Esophagus squamous epithelium (tissue), 5 donors: ENCODE results near the gene TWIST2. TPM values are rescaled to one million over a fixed set of nuclear protein-coding genes. Genes with fewer than 3 reads are reported as not detected.
A peak's percentile ranks its signal among the peaks of the same experiment; 100 is the strongest.

Source experiments
- DNase-seq: peaks from one replicate; lab custom pipeline; 2025; lab: John Stamatoyannopoulos, UW
- H3K27ac ChIP-seq, 4 donors: fragments of 200-600 bp; sonication (generic); one replicate each; pipeline ENCODE4 v1.5.1; 2016 to 2019; ENCODE audit warnings: mild to moderate bottlenecking in 1 of 4
- H3K27me3 ChIP-seq, 4 donors: fragments of 200-600 bp; sonication (generic); 1 replicate in 3 of 4; 2 replicates in 1 of 4; pipeline versions ENCODE4 v1.5.1 to v1.6.0; 2017 to 2021; ENCODE audit warnings: antibody characterized with exemption in 1 of 4
- H3K36me3 ChIP-seq, 3 donors: fragments of 200-600 bp; sonication (generic); one replicate each; pipeline ENCODE4 v1.5.1; 2016 to 2019
- H3K4me1 ChIP-seq, 3 donors: fragments of 200-600 bp; sonication (generic); one replicate each; pipeline ENCODE4 v1.5.1; 2017 to 2019
- H3K4me3 ChIP-seq, 4 donors: fragments of 200-600 bp; sonication (generic); 1 replicate in 3 of 4; 2 replicates in 1 of 4; pipeline ENCODE4 v1.5.1; 2016 to 2019; ENCODE audit warnings: mild to moderate bottlenecking in 2 of 4, moderate library complexity in 1 of 4
- H3K9me3 ChIP-seq, 3 donors: fragments of 200-600 bp; sonication (generic); one replicate each; pipeline ENCODE4 v1.5.1; 2016 to 2019
- CTCF ChIP-seq, 6 experiments: fragments of 450-650 bp in 4 of 6; fragments of 200-600 bp in 2 of 6; sonication (generic) in 2 of 6; IDR thresholded peaks; one replicate each; pipeline ENCODE4 v1.5.1; 2016 to 2019; ENCODE audit warnings: antibody characterized with exemption in 6 of 6, mild to moderate bottlenecking in 4 of 6, moderate library complexity in 4 of 6
- POLR2A ChIP-seq, 4 donors: fragments of 450-650 bp; IDR thresholded peaks; one replicate each; pipeline ENCODE4 v1.6.1; 2017; ENCODE audit warnings: antibody characterized with exemption in 4 of 4, mild to moderate bottlenecking in 4 of 4, moderate library complexity in 3 of 4
- WGBS, 2 donors: methylation state at CpG; one replicate each; pipeline ENCODE4 v1.1.5; 2018; 5-methylcytosine and 5-hydroxymethylcytosine counted together
- intact Hi-C: fragments of 100-400 bp; cut with DNase I; formaldehyde crosslinking; loops from one replicate; pipeline ENCODE4 v1.15.0; 2022
- total RNA-seq, 4 donors: library from RNA; depleted of rRNA; stranded (reverse); fragments of >200 nt; gene quantifications; one replicate each; pipeline ENCODE4 v1.1.0, GENCODE V29; 2016
- donor health status: DM: yes; HTN: yes; CAD: no.

Gene TWIST2
- total RNA-seq, 4 donors from 2014 or later, result 3.1 to 33.0 (median 4.9) TPM

DNA sequence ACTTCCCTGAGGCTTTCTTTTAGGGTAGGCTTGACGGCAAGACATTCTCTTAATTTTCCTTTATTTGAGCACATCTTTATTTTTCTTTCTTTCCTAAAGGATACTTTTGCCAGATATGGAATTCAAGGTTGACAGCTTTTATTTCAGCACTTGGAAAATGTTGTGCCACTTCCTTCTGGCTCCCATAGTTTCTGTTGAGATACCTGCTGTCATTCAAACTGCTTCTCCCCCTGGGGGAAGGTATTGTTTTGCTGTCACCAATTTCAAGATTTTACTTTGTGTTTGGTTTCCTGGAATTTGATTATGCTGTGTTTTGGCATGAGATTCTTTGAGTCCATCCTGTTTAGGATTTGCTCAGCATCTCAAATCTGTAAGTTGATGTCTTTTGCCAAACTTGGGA lies 39.1 kb upstream of the TWIST2 start:
- no peak overlapping the region for H3K27ac ChIP-seq
- H3K4me3 ChIP-seq, result no peak overlapping the region
- H3K4me1 ChIP-seq, result no peaks in the 10 kb centered on the region
- peaks cover 0 to 12% (median 9%) of the 10 kb centered on the region in 3 donors for H3K9me3 ChIP-seq
- no peak for TF ChIP-seq POLR2A (IDR thresholded peaks at IDR 0.05)
- TF ChIP-seq CTCF (IDR thresholded peaks at IDR 0.05), result no peak
- DNase-seq, result no peak
- H3K36me3 ChIP-seq, result no peaks in the 10 kb centered on the region
- 88 to 91% methylated on average over 1 of the region's 1 CpG for WGBS, 2 donors
- peaks cover 0 to 8% (median 0%) of the 10 kb centered on the region in 4 donors for H3K27me3 ChIP-seq
- intact Hi-C loops, result no loop called here

DNA sequence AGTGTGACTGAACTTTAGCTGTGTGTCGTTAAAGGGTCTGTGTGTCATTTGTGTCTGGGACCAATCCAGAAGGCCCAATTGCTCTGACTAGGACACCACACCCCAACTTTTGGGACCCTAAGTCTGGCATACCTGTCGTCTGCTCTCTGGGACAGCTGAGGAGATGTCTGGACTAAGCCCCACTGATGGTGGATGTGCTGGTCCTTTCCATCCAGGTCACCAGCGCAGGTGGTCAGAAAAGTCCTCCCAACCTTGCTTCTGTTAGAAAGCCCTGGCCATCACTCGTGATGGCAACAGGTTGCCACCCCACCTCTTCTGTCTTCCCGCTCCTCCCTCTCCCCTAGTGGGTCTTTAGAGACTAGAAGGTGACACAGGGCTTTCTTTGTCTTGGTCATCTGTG lies 37.6 kb upstream of the TWIST2 start:
- Histone ChIP-seq H3K36me3 (no peaks in the 10 kb centered on the region), H3K9me3 (peaks cover 0 to 12% (median 9%) of the 10 kb centered on the region in 3 donors), H3K27me3 (peaks cover 0 to 21% (median 0%) of the 10 kb centered on the region in 4 donors), H3K4me3 (no peak overlapping the region), H3K4me1 (no peaks in the 10 kb centered on the region), H3K27ac (no peak overlapping the region)
- intact Hi-C loops, result no loop called here
- TF ChIP-seq POLR2A (IDR thresholded peaks at IDR 0.05) (no peak), CTCF (IDR thresholded peaks at IDR 0.05) (no peak)
- WGBS, 2 donors, result 68 to 76% methylated on average over 4 to 5 of the region's 5 CpGs
- no peak for DNase-seq

GRCh38 chr2:238811293-238811692 lies 36.6 kb upstream of the TWIST2 start:
- no peak for DNase-seq
- intact Hi-C loops, result no loop called here
- H3K4me1 ChIP-seq, result no peaks in the 10 kb centered on the region
- TF ChIP-seq CTCF (IDR thresholded peaks at IDR 0.05) (no peak), POLR2A (IDR thresholded peaks at IDR 0.05) (no peak)
- no peak overlapping the region for H3K4me3 ChIP-seq
- H3K9me3 ChIP-seq, result peaks cover 0 to 12% (median 9%) of the 10 kb centered on the region in 3 donors
- peak overlapping the region in 1 of 4 donors; percentile 14 for H3K27ac ChIP-seq
- H3K36me3 ChIP-seq, result no peaks in the 10 kb centered on the region
- 66 to 67% methylated on average over 4 of the region's 4 CpGs for WGBS, 2 donors
- peaks cover 0 to 29% (median 0%) of the 10 kb centered on the region in 4 donors for H3K27me3 ChIP-seq

- WGBS, 2 donors, result 68 to 75% methylated on average over 5 of the region's 5 CpGs
- peak overlapping the region in 1 of 4 donors; percentile 14 for H3K27ac ChIP-seq
- peaks cover 0 to 12% (median 9%) of the 10 kb centered on the region in 3 donors for H3K9me3 ChIP-seq
- TF ChIP-seq CTCF (IDR thresholded peaks at IDR 0.05), result no peak
- no peak for TF ChIP-seq POLR2A (IDR thresholded peaks at IDR 0.05)
- no peaks in the 10 kb centered on the region for H3K36me3 ChIP-seq
- no peak overlapping the region for H3K4me3 ChIP-seq
- H3K27me3 ChIP-seq, result peaks cover 0 to 33% (median 0%) of the 10 kb centered on the region in 4 donors
- H3K4me1 ChIP-seq, result no peaks in the 10 kb centered on the region
- DNase-seq, result no peak
- intact Hi-C loops, result no loop called here
These were observed 36.1 kb upstream of the TWIST2 start for GRCh38 chr2:238811759-238812158.

DNA sequence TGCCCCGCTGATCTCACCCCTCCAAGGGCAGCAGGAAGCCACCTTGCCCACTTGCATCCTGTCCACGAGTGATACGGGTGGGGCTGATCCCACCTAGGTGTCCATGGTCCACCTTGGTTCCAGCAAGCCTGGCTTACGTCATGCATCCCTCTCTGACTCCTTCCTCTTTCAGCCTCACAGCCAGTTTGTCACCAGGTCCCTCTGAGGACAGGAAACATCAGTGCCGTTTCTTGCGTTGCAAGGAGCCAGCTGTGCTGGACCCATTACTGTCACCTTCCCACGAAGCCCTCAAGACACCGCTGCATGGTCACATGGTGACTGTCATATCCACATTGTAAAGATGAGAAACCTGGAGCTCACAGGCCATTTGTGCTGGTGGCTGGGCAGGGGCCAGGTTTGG lies 34.8 kb upstream of the TWIST2 start:
- H3K27me3 ChIP-seq, result peaks cover 0 to 44% (median 0%) of the 10 kb centered on the region in 4 donors
- peaks cover 0 to 12% (median 9%) of the 10 kb centered on the region in 3 donors for H3K9me3 ChIP-seq
- no peak for TF ChIP-seq CTCF (IDR thresholded peaks at IDR 0.05)
- no peak for TF ChIP-seq POLR2A (IDR thresholded peaks at IDR 0.05)
- H3K4me1 ChIP-seq, result no peaks in the 10 kb centered on the region
- intact Hi-C loops, result no loop called here
- DNase-seq, result no peak
- H3K36me3 ChIP-seq, result no peaks in the 10 kb centered on the region
- WGBS, 2 donors, result 78 to 86% methylated on average over 6 to 8 of the region's 8 CpGs
- no peak overlapping the region for H3K27ac ChIP-seq
- no peak overlapping the region for H3K4me3 ChIP-seq
